OCI-LY1 (cell line): Measurements from ENCODE around the gene ZNF224.

Source experiments
- H2AFZ ChIP-seq: fragments of 200-600 bp; sonication (generic), shearing (Covaris generic); 2 replicates; pipeline ENCODE4 v1.6.0; 2014; ENCODE audit warnings: antibody characterized with exemption, mild to moderate bottlenecking, low read length
- H3F3A ChIP-seq: fragments of 200-600 bp; sonication (generic), shearing (Covaris generic); 2 replicates; pipeline ENCODE4 v1.6.0; 2014; ENCODE audit warnings: mild to moderate bottlenecking, antibody characterized with exemption, low read length, moderate library complexity; ENCODE audit not compliant: insufficient read depth
- H3K27ac ChIP-seq: fragments of 200-600 bp; sonication (generic); 2 replicates; pipeline ENCODE4 v1.5.1; 2014; ENCODE audit warnings: low read length, mixed run types, mild to moderate bottlenecking, low read depth; ENCODE audit not compliant: poor library complexity, severe bottlenecking
- H3K27me3 ChIP-seq: fragments of 200-600 bp; sonication (generic); 2 replicates; pipeline ENCODE4 v1.6.0; 2014; ENCODE audit warnings: antibody characterized with exemption, mild to moderate bottlenecking, low read length, moderate library complexity; ENCODE audit not compliant: insufficient read depth
- H3K36me3 ChIP-seq: fragments of 200-600 bp; sonication (generic); 2 replicates; pipeline ENCODE4 v1.6.1; 2014; ENCODE audit warnings: mild to moderate bottlenecking, antibody characterized with exemption, low read length, moderate library complexity, mixed read lengths; ENCODE audit not compliant: insufficient read depth
- H3K4me1 ChIP-seq: fragments of 200-600 bp; sonication (generic); 2 replicates; pipeline ENCODE4 v1.5.1; 2014; ENCODE audit warnings: mild to moderate bottlenecking, low read length, moderate library complexity; ENCODE audit not compliant: insufficient read depth, severe bottlenecking
- H3K4me2 ChIP-seq: fragments of 200-600 bp; sonication (generic), shearing (Covaris generic); 2 replicates; pipeline ENCODE4 v1.6.1; 2014; ENCODE audit warnings: low read length
- H3K4me3 ChIP-seq: fragments of 200-600 bp; sonication (generic); 2 replicates; pipeline ENCODE4 v1.5.1; 2014; ENCODE audit warnings: low read length, low read depth, mild to moderate bottlenecking, mixed read lengths; ENCODE audit not compliant: poor library complexity, severe bottlenecking
- H3K79me2 ChIP-seq: fragments of 200-600 bp; shearing (Covaris generic); 2 replicates; pipeline ENCODE4 v1.6.1; 2016; ENCODE audit warnings: mixed run types, low read length, mixed read lengths; ENCODE audit not compliant: insufficient read depth
- H3K9ac ChIP-seq: fragments of 200-600 bp; sonication (generic), shearing (Covaris generic); 2 replicates; pipeline ENCODE4 v1.6.1; 2014; ENCODE audit warnings: mild to moderate bottlenecking, low read length, mixed read lengths
- H3K9me2 ChIP-seq: fragments of 200-600 bp; sonication (generic), shearing (Covaris generic); 2 replicates; pipeline ENCODE4 v1.6.1; 2014; ENCODE audit warnings: low read depth, mild to moderate bottlenecking, low read length, mixed read lengths
- H3K9me3 ChIP-seq: fragments of 200-600 bp; shearing (Covaris generic); 2 replicates; pipeline ENCODE4 v1.6.1; 2014; ENCODE audit warnings: low read length, mixed read lengths
- H4K20me1 ChIP-seq: fragments of 200-600 bp; sonication (generic), shearing (Covaris generic); 2 replicates; pipeline ENCODE4 v1.6.0; 2016; ENCODE audit warnings: mild to moderate bottlenecking, low read length; ENCODE audit not compliant: insufficient read depth
- CTCF ChIP-seq: fragments of 200-600 bp; sonication (generic), shearing (Covaris generic); IDR thresholded peaks from 2 replicates; pipeline ENCODE4 v1.5.1; 2017; ENCODE audit warnings: mild to moderate bottlenecking, antibody characterized with exemption, low read length, moderate library complexity, mixed read lengths
- EZH2 ChIP-seq: fragments of 200-600 bp; sonication (generic), shearing (Covaris generic); IDR thresholded peaks from 2 replicates; pipeline ENCODE4 v1.8.0; 2017; ENCODE audit warnings: borderline replicate concordance, mixed run types, mild to moderate bottlenecking, antibody characterized with exemption, low read length, moderate library complexity, mixed read lengths

Gene ZNF224

GRCh38 chr19:44072543-44073401 lies 21.4 kb upstream of the ZNF224 start:
- H3K4me2 ChIP-seq: no peak overlapping the region
- H3K4me3 ChIP-seq: no peak overlapping the region
- H4K20me1 ChIP-seq: no peaks in the 10 kb centered on the region
- H3K27me3 ChIP-seq: no peaks in the 10 kb centered on the region
- no peak overlapping the region for H2AFZ ChIP-seq
- H3K9me3 ChIP-seq: no peaks in the 10 kb centered on the region
- no peaks in the 10 kb centered on the region for H3K4me1 ChIP-seq
- no peaks in the 10 kb centered on the region for H3K36me3 ChIP-seq
- H3K9ac ChIP-seq: no peak overlapping the region
- H3F3A ChIP-seq: no peaks in the 10 kb centered on the region
- H3K27ac ChIP-seq: no peak overlapping the region
- TF ChIP-seq CTCF: no peak
- TF ChIP-seq EZH2: no peak
- H3K9me2 ChIP-seq: no peaks in the 10 kb centered on the region
- no peaks in the 10 kb centered on the region for H3K79me2 ChIP-seq

- Histone ChIP-seq H3K79me2 (no peaks in the 10 kb centered on the region), H3K36me3 (no peaks in the 10 kb centered on the region), H2AFZ (no peak overlapping the region), H3K9me3 (no peaks in the 10 kb centered on the region), H3K9ac (no peak overlapping the region), H3K27me3 (no peaks in the 10 kb centered on the region), H3K4me1 (no peaks in the 10 kb centered on the region), H3K4me3 (no peak overlapping the region), H3K9me2 (no peaks in the 10 kb centered on the region), H3K4me2 (no peak overlapping the region), H3F3A (no peaks in the 10 kb centered on the region), H4K20me1 (no peaks in the 10 kb centered on the region), H3K27ac (no peak overlapping the region)
- TF ChIP-seq CTCF (no peak), EZH2 (no peak)
Observed at GRCh38 chr19:44076325-44076724, 17.8 kb upstream of the ZNF224 start.

GRCh38 chr19:44092108-44092507 lies 2.1 kb upstream of the ZNF224 start:
- no peaks in the 10 kb centered on the region for H4K20me1 ChIP-seq
- H3K36me3 ChIP-seq: peaks cover 10% of the 10 kb centered on the region
- no peaks in the 10 kb centered on the region for H3F3A ChIP-seq
- H3K9me2 ChIP-seq: no peaks in the 10 kb centered on the region
- no peak overlapping the region for H3K9ac ChIP-seq
- TF ChIP-seq EZH2 (no peak), CTCF (no peak)
- H3K4me1 ChIP-seq: peaks cover 13% of the 10 kb centered on the region
- H3K27me3 ChIP-seq: no peaks in the 10 kb centered on the region
- no peak overlapping the region for H3K4me3 ChIP-seq
- H2AFZ ChIP-seq: no peak overlapping the region
- no peak overlapping the region for H3K27ac ChIP-seq
- H3K9me3 ChIP-seq: 0 out of 2 replicates have a peak, but pooled peaks cover 3% of the 10 kb centered on the region
- 0 out of 2 replicates have a peak, but pooled peaks cover 5% of the 10 kb centered on the region for H3K79me2 ChIP-seq
- no peak overlapping the region for H3K4me2 ChIP-seq
